HepG2 (cell line): ENCODE data around the gene SUSD6. TPM values are rescaled to one million over a fixed set of nuclear protein-coding genes. Genes with fewer than 3 reads are reported as not detected.

ENCODE experiments used
- ATAC-seq: fragments of 200-7000 bp; cut with Tn5 transposase; 3 replicates; pipeline ENCODE4 v1.9.1; 2020; ENCODE audit warnings: mild to moderate bottlenecking, moderate library complexity
- BruUV-seq: library from RNA; stranded (reverse); fragments of 400-500 nt; replicated peaks from 2 replicates; lab custom pipeline; 2021; lab: Mats Ljungman, UMichigan
- CTCF ChIA-PET: fragments of 300-600 bp; formaldehyde crosslinking; extraction: SDS; loops from one replicate; lab custom pipeline; 2021; ENCODE audit warnings: low total read pairs, inconsistent platforms, low intra/inter-chr PET ratio; lab: Yijun Ruan, JAX
- POLR2A ChIA-PET: fragments of 350-600 bp; sonication (Branson Sonifier 250); formaldehyde crosslinking; loops from one replicate; lab custom pipeline; 2020; ENCODE audit warnings: antibody characterized with exemption, inconsistent platforms; lab: Yijun Ruan, JAX
- DNase-seq: peaks from one replicate; pipeline ENCODE4 v3.0.0-alpha.2; 2015; ENCODE audit warnings: low spot score
- FAIRE-seq: peaks from 3 replicates; lab custom pipeline; 2011; peaks lifted over from hg19 to GRCh38; lab: Jason Lieb, UNC
- H2AFZ ChIP-seq: one replicate; pipeline ENCODE4 v1.6.1; 2011; ENCODE audit warnings: low read length, inconsistent platforms
- H3K27ac ChIP-seq: fragments of 300-600 bp; 3 replicates; pipeline ENCODE4 v1.8.0; 2011; ENCODE audit warnings: mixed run types, mild to moderate bottlenecking, mixed read lengths, low read length, inconsistent platforms; ENCODE audit not compliant: insufficient read depth; ENCODE audit errors: extremely low read length
- H3K27me3 ChIP-seq, 2 experiments: fragments of 200-600 bp in 1 of 2; 2 replicates in 1 of 2; 3 replicates in 1 of 2; pipeline versions ENCODE4 v1.6.0 to v1.8.0; 2011; ENCODE audit warnings: low read length in 2 of 2, mild to moderate bottlenecking in 2 of 2, moderate library complexity in 2 of 2, inconsistent platforms in 1 of 2; ENCODE audit not compliant: insufficient read depth in 2 of 2, control insufficient read depth in 1 of 2
- H3K36me3 ChIP-seq, 2 experiments: fragments of 200-600 bp in 1 of 2; replicated peaks in 1 of 2; 2 replicates in 1 of 2; 3 replicates in 1 of 2; pipeline versions ENCODE4 v1.5.1 to v1.8.0; 2011; ENCODE audit warnings: low read length in 2 of 2, inconsistent platforms in 1 of 2; ENCODE audit not compliant: insufficient read depth in 2 of 2, control insufficient read depth in 1 of 2
- H3K4me1 ChIP-seq: 2 replicates; pipeline ENCODE4 v1.5.1; 2012; ENCODE audit warnings: low read length, inconsistent platforms; ENCODE audit not compliant: insufficient read depth
- H3K4me2 ChIP-seq: 2 replicates; pipeline ENCODE4 v1.6.0; 2011; ENCODE audit warnings: low read depth, low read length, inconsistent platforms
- H3K4me3 ChIP-seq, 3 experiments: fragments of 200-600 bp in 1 of 3; sonication (generic), shearing (Covaris generic) in 1 of 3; replicated peaks in 1 of 3; 2 replicates each; pipeline ENCODE4 v1.5.1; 2011 to 2016; ENCODE audit warnings: low read length in 3 of 3, inconsistent platforms in 2 of 3, low read depth in 2 of 3, mild to moderate bottlenecking in 2 of 3, control low read depth in 1 of 3, mixed read lengths in 1 of 3; ENCODE audit not compliant: insufficient read depth in 1 of 3
- H3K79me2 ChIP-seq: one replicate; pipeline ENCODE4 v1.6.1; 2011; ENCODE audit warnings: low read length, inconsistent platforms; ENCODE audit not compliant: insufficient read depth
- H3K9ac ChIP-seq: 2 replicates; pipeline ENCODE4 v1.6.0; 2011; ENCODE audit warnings: mild to moderate bottlenecking, low read depth, low read length, inconsistent platforms; ENCODE audit not compliant: insufficient read depth
- H3K9me3 ChIP-seq: 2 replicates; pipeline ENCODE4 v1.5.1; 2012; ENCODE audit warnings: mild to moderate bottlenecking, low read length
- H4K20me1 ChIP-seq: 2 replicates; pipeline ENCODE4 v1.6.0; 2011; ENCODE audit warnings: inconsistent platforms, mild to moderate bottlenecking, low read length, moderate library complexity; ENCODE audit not compliant: insufficient read depth
- CBX2 ChIP-seq, 2 experiments: fragments of 200-600 bp in 1 of 2; sonication (generic); formaldehyde crosslinking in 1 of 2; IDR thresholded peaks; 2 replicates each; pipeline versions ENCODE4 v1.7.0 to v1.8.1; 2018 to 2022; ENCODE audit warnings: low read depth in 2 of 2, low read length in 1 of 2, mild to moderate bottlenecking in 1 of 2, missing genetic modification reagents in 1 of 2
- GTF2F1 ChIP-seq: fragments of 150-350 bp; IDR thresholded peaks from 2 replicates; pipeline ENCODE4 v1.6.1; 2014; ENCODE audit warnings: low read length
- SMYD3 ChIP-seq: sonication (generic); formaldehyde crosslinking; IDR thresholded peaks from 2 replicates; pipeline ENCODE4 v1.8.1; 2023; ENCODE audit warnings: mild to moderate bottlenecking, missing genetic modification reagents
- TRIM24 ChIP-seq: sonication (generic); formaldehyde crosslinking; IDR thresholded peaks from 2 replicates; pipeline ENCODE4 v1.8.0; 2022; ENCODE audit warnings: mild to moderate bottlenecking, missing genetic modification reagents
- ZBTB38 ChIP-seq: sonication (generic); formaldehyde crosslinking; IDR thresholded peaks from 2 replicates; pipeline ENCODE4 v1.5.1; 2020; ENCODE audit warnings: mild to moderate bottlenecking, missing genetic modification reagents
- ZNF253 ChIP-seq: sonication (generic); formaldehyde crosslinking; IDR thresholded peaks from 2 replicates; pipeline ENCODE4 v1.8.0; 2022; ENCODE audit warnings: mild to moderate bottlenecking, missing genetic modification reagents, borderline replicate concordance
- ZNF441 ChIP-seq: sonication (generic); formaldehyde crosslinking; IDR thresholded peaks from 2 replicates; pipeline ENCODE4 v1.7.0; 2021; ENCODE audit warnings: missing genetic modification reagents, borderline replicate concordance
- ZNF772 ChIP-seq: sonication (generic); formaldehyde crosslinking; IDR thresholded peaks from 2 replicates; pipeline ENCODE4 v1.5.0; 2020; ENCODE audit warnings: mild to moderate bottlenecking, missing genetic modification reagents
- ZZZ3 ChIP-seq: sonication (generic); formaldehyde crosslinking; IDR thresholded peaks from 2 replicates; pipeline ENCODE4 v1.4.0; 2020; ENCODE audit warnings: missing genetic modification reagents, mild to moderate bottlenecking, borderline replicate concordance
- WGBS: methylation state at CpG from one replicate; pipeline ENCODE4 v1.1.6; 2017; ENCODE audit warnings: low lambda C conversion rate; 5-methylcytosine and 5-hydroxymethylcytosine counted together
- in situ Hi-C: cut with HindIII; loops from 2 replicates; pipeline ENCODE4 v1.10.0; 2017; ENCODE audit warnings: low pct_unique_long_range_greater_than_20kb; ENCODE audit not compliant: extremely low pct_ligation_motif_present
- intact Hi-C: fragments of 100-400 bp; cut with micrococcal nuclease; formaldehyde crosslinking; loops from one replicate; pipeline ENCODE4 v1.10.0; 2022; ENCODE audit not compliant: unreplicated experiment
- polyA plus RNA-seq, 8 experiments: library from polyadenylated mRNA; depleted of rRNA in 3 of 8; stranded (reverse) in 7 of 8; unstranded in 1 of 8; fragments of >200 nt; fragmentation: Illumina TruSeq in 4 of 8; extraction: Trizol in 4 of 8; gene quantifications; 2 replicates each; pipeline versions ENCODE4 v1.2.1 to v1.2.3, GENCODE V29; 2011 to 2016; ENCODE audit warnings: low read depth in 4 of 8, missing spikeins in 1 of 8, mixed read lengths in 1 of 8; ENCODE audit not compliant: insufficient read depth in 1 of 8
- total RNA-seq, 5 experiments: library from RNA; depleted of rRNA; stranded (reverse); fragments of >200 nt; fragmentation: Illumina TruSeq; extraction: Trizol; gene quantifications; 2 replicates each; pipeline ENCODE4 v1.2.3, GENCODE V29; 2016; ENCODE audit warnings: low read depth in 1 of 5

Gene SUSD6
- total and polyA plus RNA-seq, 2 of the 13 experiments (the other 11 are each of a cell fraction or from before 2014, with no cell fraction given), result 7.2 to 7.4 TPM

DNA sequence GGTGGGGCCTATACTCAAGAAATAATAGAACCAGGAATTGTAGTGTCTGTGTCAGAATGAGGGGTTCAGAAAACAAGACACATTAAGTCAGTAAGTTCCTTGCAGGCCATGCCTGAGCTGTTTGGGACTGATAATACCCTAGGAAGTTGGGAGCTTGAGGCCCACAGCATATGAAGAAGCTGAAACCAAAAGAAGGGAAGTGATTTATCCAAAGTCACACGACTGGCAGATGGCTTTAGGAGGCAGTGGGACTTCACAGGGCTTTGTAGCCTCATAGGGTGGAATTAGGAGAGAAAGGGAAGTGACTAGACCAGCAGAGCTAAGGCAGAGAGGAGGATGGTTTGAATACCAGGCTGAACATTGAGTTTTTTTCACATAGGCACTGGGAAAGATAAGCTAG, 99.0 kb downstream of the SUSD6 start:
- FAIRE-seq, result no peak
- H3K36me3 ChIP-seq, result peaks cover 5 to 25% of the 10 kb centered on the region in 2 experiments
- H3K4me1 ChIP-seq, result peaks cover 38% of the 10 kb centered on the region
- intact Hi-C loops, result loop anchor here (5.0 kb wide), 1 partner anchor 98 kb away; the partner anchor contains the start of gene SUSD6
- H3K9ac ChIP-seq, result no peak overlapping the region
- BruUV-seq, result no TSS peak
- no peaks in the 10 kb centered on the region for H3K9me3 ChIP-seq
- no peak overlapping the region for H2AFZ ChIP-seq
- H4K20me1 ChIP-seq, result no peaks in the 10 kb centered on the region; the same call in 1 of the 2 replicates
- H3K27ac ChIP-seq, result no peak overlapping the region
- H3K4me2 ChIP-seq, result no peak overlapping the region
- ATAC-seq, result no peak
- no peak for TF ChIP-seq ZNF253 (CRISPR knock-in tag)
- TF ChIP-seq ZZZ3 (CRISPR knock-in tag), result no peak
- TF ChIP-seq ZBTB38 (CRISPR knock-in tag), result no peak
- TF ChIP-seq SMYD3 (CRISPR knock-in tag), result no peak
- TF ChIP-seq CBX2 (IDR thresholded peaks at IDR 0.05; ENCODE audit: low read depth, low read length), result no peak
- no peak for TF ChIP-seq CBX2 (CRISPR knock-in tag; IDR thresholded peaks at IDR 0.05; ENCODE audit: low read depth)
- TF ChIP-seq, all 625 proteins: peak for 0
- DNase-seq, result no peak
- Histone ChIP-seq H3K27me3 (no peaks in the 10 kb centered on the region), H3K79me2 (no peaks in the 10 kb centered on the region), H3K4me3 (no peak overlapping the region)
- ChIA-PET CTCF (no interaction called here), POLR2A (no interaction called here)
- in situ Hi-C loops, result no loop called here
- 67% methylated on average over 1 of the region's 1 CpG for WGBS

DNA sequence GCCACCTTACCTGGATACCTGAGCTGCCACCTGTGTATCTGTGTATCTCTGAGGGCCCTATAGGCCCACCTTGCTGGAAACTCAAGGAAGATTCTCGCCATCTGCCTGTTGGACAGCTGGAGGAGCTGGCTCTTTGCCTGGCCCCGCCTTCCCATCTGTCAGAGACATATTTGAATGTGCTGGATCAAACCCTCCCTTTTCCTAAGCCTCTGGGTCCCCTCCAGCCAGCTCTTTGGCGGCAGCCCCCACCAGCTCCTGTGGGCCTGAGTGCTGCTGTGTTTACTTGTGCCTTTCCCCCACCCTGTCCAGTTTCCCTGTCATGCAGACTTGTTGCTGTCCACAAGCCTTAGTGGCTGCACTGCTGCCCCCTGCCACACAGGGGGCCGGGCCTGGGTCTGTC, 99.7 kb downstream of the SUSD6 start:
- 100% methylated on average over 3 of the region's 4 CpGs for WGBS
- POLR2A ChIA-PET, result no interaction called here
- no peaks in the 10 kb centered on the region; the same call in 1 of the 2 replicates for H4K20me1 ChIP-seq
- H3K79me2 ChIP-seq, result no peaks in the 10 kb centered on the region
- no peak overlapping the region for H3K9ac ChIP-seq
- no peak overlapping the region for H2AFZ ChIP-seq
- TF ChIP-seq ZNF772 (CRISPR knock-in tag) (no peak), ZNF441 (CRISPR knock-in tag) (no peak), GTF2F1 (no peak), TRIM24 (CRISPR knock-in tag) (no peak)
- no peak overlapping the region for H3K4me3 ChIP-seq
- no peak overlapping the region for H3K4me2 ChIP-seq
- BruUV-seq, result no TSS peak
- FAIRE-seq, result no peak
- CTCF ChIA-PET, result no interaction called here
- H3K27me3 ChIP-seq, result no peaks in the 10 kb centered on the region
- no peak for DNase-seq
- no peak overlapping the region for H3K27ac ChIP-seq
- peaks cover 38% of the 10 kb centered on the region for H3K4me1 ChIP-seq
- no peak for ATAC-seq
- intact Hi-C loops, result loop anchor here (5.0 kb wide), 1 partner anchor 99 kb away; the partner anchor contains the start of gene SUSD6
- in situ Hi-C loops, result no loop called here
- no peaks in the 10 kb centered on the region for H3K9me3 ChIP-seq
- peaks cover 5 to 25% of the 10 kb centered on the region in 2 experiments; a peak in 4 of 5 replicates for H3K36me3 ChIP-seq
